ENCODE results near the gene SCGB1C1.

The SCGB1C1 gene

DNA sequence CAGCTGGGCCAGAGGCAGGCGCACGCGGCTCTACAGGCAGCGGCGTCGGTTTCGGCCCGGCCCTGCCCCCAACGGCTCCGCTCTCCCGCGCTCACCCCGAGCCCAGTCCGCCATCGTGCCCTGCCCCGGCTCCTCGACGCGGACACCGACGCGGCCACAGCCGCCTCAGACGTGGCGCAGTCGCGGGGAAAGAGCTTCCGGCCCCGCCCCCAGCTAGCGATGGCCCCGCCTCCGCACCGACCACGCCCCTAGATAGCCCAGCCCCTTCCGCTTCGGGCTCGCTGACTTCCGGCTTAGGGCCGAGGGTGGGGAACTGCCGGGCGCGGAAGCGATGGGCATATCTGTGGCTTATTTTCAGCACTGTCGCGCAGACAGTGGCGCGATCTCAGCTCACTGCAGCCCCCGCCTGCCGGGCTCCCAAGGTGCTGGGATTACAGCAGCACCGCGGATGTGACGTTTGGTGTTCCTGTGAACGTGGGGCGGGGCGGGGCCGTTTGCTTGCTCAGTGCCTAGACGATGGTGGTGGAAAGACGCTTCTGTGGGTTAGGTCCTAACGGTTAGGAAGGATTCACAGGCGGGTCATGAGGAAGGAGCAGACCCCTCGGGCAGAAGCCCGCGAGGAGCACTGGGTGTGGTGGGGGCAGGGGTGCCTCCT is 14.5 kb downstream of the SCGB1C1 start, which contains the start of the genes BET1L and RIC8A:
BET1L (minus strand) TSS at position 192 of the 655 bp plus-strand sequence; CDS start at position 114, 78 bp downstream.
RIC8A (plus strand) TSS at position 501 of the 655 bp plus-strand sequence. CDS start 1,147 bp downstream, outside the sequence.
- DNase-seq (ENCODE audit: low read depth) = peak; percentile 99
- TF ChIP-seq, protein P1, sequence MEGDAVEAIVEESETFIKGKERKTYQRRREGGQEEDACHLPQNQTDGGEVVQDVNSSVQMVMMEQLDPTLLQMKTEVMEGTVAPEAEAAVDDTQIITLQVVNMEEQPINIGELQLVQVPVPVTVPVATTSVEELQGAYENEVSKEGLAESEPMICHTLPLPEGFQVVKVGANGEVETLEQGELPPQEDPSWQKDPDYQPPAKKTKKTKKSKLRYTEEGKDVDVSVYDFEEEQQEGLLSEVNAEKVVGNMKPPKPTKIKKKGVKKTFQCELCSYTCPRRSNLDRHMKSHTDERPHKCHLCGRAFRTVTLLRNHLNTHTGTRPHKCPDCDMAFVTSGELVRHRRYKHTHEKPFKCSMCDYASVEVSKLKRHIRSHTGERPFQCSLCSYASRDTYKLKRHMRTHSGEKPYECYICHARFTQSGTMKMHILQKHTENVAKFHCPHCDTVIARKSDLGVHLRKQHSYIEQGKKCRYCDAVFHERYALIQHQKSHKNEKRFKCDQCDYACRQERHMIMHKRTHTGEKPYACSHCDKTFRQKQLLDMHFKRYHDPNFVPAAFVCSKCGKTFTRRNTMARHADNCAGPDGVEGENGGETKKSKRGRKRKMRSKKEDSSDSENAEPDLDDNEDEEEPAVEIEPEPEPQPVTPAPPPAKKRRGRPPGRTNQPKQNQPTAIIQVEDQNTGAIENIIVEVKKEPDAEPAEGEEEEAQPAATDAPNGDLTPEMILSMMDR (conservative IDR thresholded peaks at IDR 0.05; ENCODE audit: control insufficient read depth, insufficient read depth, low read depth, low read length) = no peak
- peak within 1 kb of the TSS; percentile 95 for H3K4me3 ChIP-seq (ENCODE audit: control insufficient read depth, low read depth, low read length)

DNA sequence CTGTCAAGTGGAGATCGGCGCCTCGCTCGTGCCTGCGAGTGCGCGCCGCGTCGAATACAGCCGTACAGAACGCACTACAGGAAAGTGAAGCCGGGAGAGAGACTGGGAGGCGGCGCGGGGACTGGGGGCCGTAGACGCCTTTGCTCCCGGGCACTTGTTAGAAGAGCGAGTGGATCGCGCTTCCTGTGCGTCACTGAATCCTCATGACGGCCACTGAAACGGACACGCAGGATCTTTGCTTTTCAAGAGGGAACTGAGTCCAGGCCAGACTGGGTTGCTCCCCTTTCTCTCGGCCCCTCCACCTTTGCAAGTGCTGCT is 14.9 kb downstream of the SCGB1C1 start:
- H3K4me3 ChIP-seq (ENCODE audit: control insufficient read depth, low read depth, low read length) = peak overlapping the region; percentile 95
- TF ChIP-seq, protein P1 (conservative IDR thresholded peaks at IDR 0.05; ENCODE audit: control insufficient read depth, insufficient read depth, low read depth, low read length) = no peak
- DNase-seq (ENCODE audit: low read depth) = peak; percentile 63

DNA sequence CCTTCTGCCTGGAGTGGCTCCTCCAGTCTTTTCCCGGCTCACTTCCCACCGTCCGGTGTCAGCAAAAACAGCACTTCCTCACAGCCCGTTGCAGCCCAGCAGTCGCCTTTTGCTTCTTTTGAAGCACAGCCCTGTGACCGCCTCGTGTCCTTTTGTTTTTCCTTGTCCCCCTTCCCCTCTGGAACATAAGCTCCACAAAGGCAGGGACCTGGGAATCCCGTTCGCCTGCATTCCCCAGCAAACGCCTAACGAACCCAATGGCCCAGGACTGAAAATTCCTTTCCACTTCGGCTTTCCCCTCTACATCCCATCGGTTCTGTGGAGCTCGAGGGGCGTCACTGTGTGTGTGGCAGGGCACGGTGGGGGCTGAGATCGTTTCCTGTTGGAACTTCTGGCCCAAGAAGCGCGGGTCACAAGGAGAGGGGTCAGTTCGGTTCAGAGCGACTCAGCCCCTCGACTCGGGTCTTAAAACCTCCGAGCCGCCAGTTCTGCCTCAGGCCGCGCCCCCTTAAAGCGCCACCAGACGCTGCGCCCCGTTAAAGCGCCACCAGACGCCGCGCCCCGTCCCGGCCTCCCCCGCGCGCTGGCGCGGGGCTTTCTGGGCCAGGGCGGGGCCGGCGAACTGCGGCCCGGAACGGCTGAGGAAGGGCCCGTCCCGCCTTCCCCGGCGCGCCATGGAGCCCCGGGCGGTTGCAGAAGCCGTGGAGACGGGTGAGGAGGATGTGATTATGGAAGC is 15.5 kb downstream of the SCGB1C1 start:
- TF ChIP-seq, protein P1 (conservative IDR thresholded peaks at IDR 0.05; ENCODE audit: control insufficient read depth, insufficient read depth, low read depth, low read length) = no peak
- peak; percentile 62 for DNase-seq (ENCODE audit: low read depth)

DNA sequence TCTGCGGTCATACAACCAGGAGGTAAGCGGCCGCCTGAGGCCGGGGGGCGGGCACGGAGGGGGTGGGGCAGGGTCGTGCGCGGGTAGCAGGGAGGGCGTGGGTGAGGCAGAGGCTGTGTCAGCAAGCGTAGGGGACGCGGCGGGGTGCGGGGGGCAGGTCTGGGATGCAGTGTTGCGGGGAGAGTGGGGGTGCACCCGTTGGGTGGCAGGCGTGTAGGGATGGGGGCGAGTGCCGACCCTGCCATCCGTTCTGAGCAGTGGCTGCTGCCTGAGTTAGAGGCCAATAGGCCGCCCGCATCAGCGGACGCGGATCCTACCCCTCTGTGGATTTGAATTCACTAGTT is 16.0 kb downstream of the SCGB1C1 start:
- TF ChIP-seq, protein P1 (conservative IDR thresholded peaks at IDR 0.05; ENCODE audit: control insufficient read depth, insufficient read depth, low read depth, low read length) = no peak
- DNase-seq (ENCODE audit: low read depth) = no peak
- peak overlapping the region; percentile 95 for H3K4me3 ChIP-seq (ENCODE audit: control insufficient read depth, low read depth, low read length)

More for the DNA sequence above, 15.5 kb downstream of the SCGB1C1 start:
- H3K4me3 ChIP-seq (ENCODE audit: control insufficient read depth, low read depth, low read length) = peak overlapping the region; percentile 95

DNA sequence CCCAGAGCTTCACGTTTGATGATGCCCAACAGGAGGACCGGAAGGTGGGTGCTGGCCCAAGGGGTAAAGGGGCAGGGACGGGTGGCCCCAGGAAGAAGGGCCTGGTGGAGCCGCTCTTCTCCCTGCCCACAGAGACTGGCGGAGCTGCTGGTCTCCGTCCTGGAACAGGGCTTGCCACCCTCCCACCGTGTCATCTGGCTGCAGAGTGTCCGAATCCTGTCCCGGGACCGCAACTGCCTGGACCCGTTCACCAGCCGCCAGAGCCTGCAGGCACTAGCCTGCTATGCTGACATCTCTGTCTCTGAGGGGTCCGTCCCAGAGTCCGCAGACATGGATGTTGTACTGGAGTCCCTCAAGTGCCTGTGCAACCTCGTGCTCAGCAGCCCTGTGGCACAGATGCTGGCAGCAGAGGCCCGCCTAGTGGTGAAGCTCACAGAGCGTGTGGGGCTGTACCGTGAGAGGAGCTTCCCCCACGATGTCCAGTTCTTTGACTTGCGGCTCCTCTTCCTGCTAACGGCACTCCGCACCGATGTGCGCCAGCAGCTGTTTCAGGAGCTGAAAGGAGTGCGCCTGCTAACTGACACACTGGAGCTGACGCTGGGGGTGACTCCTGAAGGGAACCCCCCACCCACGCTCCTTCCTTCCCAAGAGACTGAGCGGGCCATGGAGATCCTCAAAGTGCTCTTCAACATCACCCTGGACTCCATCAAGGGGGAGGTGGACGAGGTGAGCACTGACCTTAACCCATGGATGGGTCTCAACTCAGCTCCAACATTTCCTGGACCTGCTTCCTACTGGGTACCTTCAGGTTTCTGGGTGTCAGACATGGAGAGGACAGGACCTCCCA is 16.6 kb downstream of the SCGB1C1 start:
- H3K4me3 ChIP-seq (ENCODE audit: control insufficient read depth, low read depth, low read length) = peak overlapping the region; percentile 95
- TF ChIP-seq, protein P1 (conservative IDR thresholded peaks at IDR 0.05; ENCODE audit: control insufficient read depth, insufficient read depth, low read depth, low read length) = no peak
- peak; percentile 21 for DNase-seq (ENCODE audit: low read depth)

DNA sequence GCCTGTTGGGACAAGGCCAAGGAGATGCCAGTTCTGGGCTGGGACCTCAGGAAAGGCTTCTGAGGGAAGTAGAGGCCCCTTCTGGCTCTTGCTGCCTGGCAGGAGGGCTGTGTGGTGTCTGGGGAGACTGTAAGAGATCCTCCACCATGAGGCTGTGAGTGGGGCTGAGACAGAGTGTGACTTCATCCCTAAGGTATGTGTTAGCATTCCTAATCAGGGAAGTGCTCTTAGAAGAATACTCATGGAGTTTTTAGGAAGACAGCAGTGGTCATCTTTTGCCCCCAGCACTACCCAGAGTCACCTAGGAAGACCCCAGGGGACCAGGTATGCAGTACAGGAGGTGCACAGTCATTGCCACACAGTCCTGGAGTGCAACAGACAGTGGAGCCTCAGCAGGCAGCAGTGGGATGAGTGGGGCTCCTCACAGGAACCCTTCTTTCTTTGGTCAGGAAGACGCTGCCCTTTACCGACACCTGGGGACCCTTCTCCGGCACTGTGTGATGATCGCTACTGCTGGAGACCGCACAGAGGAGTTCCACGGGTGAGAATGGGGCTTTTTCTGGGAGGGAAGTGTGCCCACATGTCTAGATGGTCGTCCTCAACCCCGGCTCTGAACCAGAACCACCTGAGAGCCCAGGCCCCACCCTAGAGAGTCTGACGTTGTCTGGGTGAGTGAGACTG is 17.4 kb downstream of the SCGB1C1 start:
- TF ChIP-seq, protein P1 (conservative IDR thresholded peaks at IDR 0.05; ENCODE audit: control insufficient read depth, insufficient read depth, low read depth, low read length) = no peak

More for the DNA sequence above, 17.4 kb downstream of the SCGB1C1 start:
- DNase-seq (ENCODE audit: low read depth) = peak; percentile 80
- H3K4me3 ChIP-seq (ENCODE audit: control insufficient read depth, low read depth, low read length) = peak overlapping the region; percentile 95
